Islet of Langerhans (tissue), 1 donor: ENCODE measurements around the gene NT5C1B.
"Not testable (repeated sequence)": the region's sequence is repeated elsewhere in the genome, so short reads cannot be mapped to it uniquely, and the experiment has no call there.

Experiments used
- FAIRE-seq: peaks from one replicate; lab custom pipeline; 2011; peaks lifted over from hg19 to GRCh38; lab: Jason Lieb, UNC

Gene NT5C1B

GRCh38 chr2:18589354-18589753 lies at the start of gene NT5C1B:
TSS of gene NT5C1B (minus strand) at chr2:18589569. CDS start at chr2:18589468, 101 bp downstream.
- FAIRE-seq = no peak

GRCh38 chr2:18637196-18637595 lies 47.8 kb upstream of the NT5C1B start:
- no peak for FAIRE-seq

GRCh38 chr2:18632699-18633098 lies 43.3 kb upstream of the NT5C1B start:
- FAIRE-seq = not testable (repeated sequence)

- no peak for FAIRE-seq
Measured at GRCh38 chr2:18630941-18631340, 41.6 kb upstream of the NT5C1B start.

- FAIRE-seq = no peak
Measured at GRCh38 chr2:18630541-18630940, 41.2 kb upstream of the NT5C1B start.

- FAIRE-seq = no peak
Measured at GRCh38 chr2:18630101-18630500, 40.7 kb upstream of the NT5C1B start.

GRCh38 chr2:18626958-18627650 lies 37.7 kb upstream of the NT5C1B start:
- no peak for FAIRE-seq

- no peak for FAIRE-seq
Measured at GRCh38 chr2:18626256-18626668, 36.9 kb upstream of the NT5C1B start.

GRCh38 chr2:18625563-18625962 lies 36.2 kb upstream of the NT5C1B start:
- no peak for FAIRE-seq

GRCh38 chr2:18623782-18624181 lies 34.4 kb upstream of the NT5C1B start:
- no peak for FAIRE-seq

GRCh38 chr2:18620867-18621632 lies 31.7 kb upstream of the NT5C1B start:
- peak; percentile 68 for FAIRE-seq

- peak; percentile 17 for FAIRE-seq
Measured at GRCh38 chr2:18619091-18619490, 29.7 kb upstream of the NT5C1B start.

GRCh38 chr2:18614041-18614440 lies 24.7 kb upstream of the NT5C1B start:
- FAIRE-seq = no peak

GRCh38 chr2:18612133-18612532 lies 22.8 kb upstream of the NT5C1B start:
- no peak for FAIRE-seq

GRCh38 chr2:18611604-18612003 lies 22.2 kb upstream of the NT5C1B start:
- FAIRE-seq = no peak

- FAIRE-seq = peak; percentile 96
Measured at GRCh38 chr2:18611184-18611583, 21.8 kb upstream of the NT5C1B start.

- FAIRE-seq = peak; percentile 66
Measured at GRCh38 chr2:18610651-18611050, 21.3 kb upstream of the NT5C1B start.

GRCh38 chr2:18610090-18610489 lies 20.7 kb upstream of the NT5C1B start:
- FAIRE-seq = no peak

GRCh38 chr2:18605115-18605514 lies 15.7 kb upstream of the NT5C1B start:
- no peak for FAIRE-seq

- FAIRE-seq = no peak
Measured at GRCh38 chr2:18604531-18604885, 15.1 kb upstream of the NT5C1B start.

GRCh38 chr2:18603854-18604530 lies 14.6 kb upstream of the NT5C1B start:
- FAIRE-seq = no peak

- no peak for FAIRE-seq
Measured at GRCh38 chr2:18602298-18602697, 12.9 kb upstream of the NT5C1B start.

- FAIRE-seq = no peak
Measured at GRCh38 chr2:18600255-18600613, 10.9 kb upstream of the NT5C1B start.
